Neutrophil (primary cell): ENCODE measurements around the gene CD7.

Source experiments
- H3K27ac ChIP-seq: fragments of 200-600 bp; sonication (generic); 2 replicates; pipeline ENCODE4 v1.5.1; 2016; ENCODE audit warnings: mild to moderate bottlenecking, moderate library complexity
- H3K27me3 ChIP-seq: fragments of 200-600 bp; sonication (generic); 2 replicates; pipeline ENCODE4 v1.6.0; 2016; ENCODE audit warnings: mild to moderate bottlenecking
- H3K36me3 ChIP-seq: fragments of 200-600 bp; sonication (generic); 2 replicates; pipeline ENCODE4 v1.5.1; 2017
- H3K4me1 ChIP-seq, 2 experiments: fragments of 200-600 bp in 1 of 2; sonication (generic) in 1 of 2; 1 replicate in 1 of 2; 2 replicates in 1 of 2; pipeline versions ENCODE4 v1.5.1 to v1.6.1; 2013 to 2016; ENCODE audit warnings: low read depth in 1 of 2, low read length in 1 of 2, mild to moderate bottlenecking in 1 of 2, moderate library complexity in 1 of 2; ENCODE audit not compliant: control insufficient read depth in 1 of 2, insufficient read depth in 1 of 2
- H3K4me3 ChIP-seq, 2 experiments: fragments of 200-600 bp in 1 of 2; sonication (generic) in 1 of 2; 1 replicate in 1 of 2; 2 replicates in 1 of 2; pipeline ENCODE4 v1.5.1; 2013 to 2016; ENCODE audit warnings: low read depth in 1 of 2, low read length in 1 of 2, mild to moderate bottlenecking in 1 of 2, moderate library complexity in 1 of 2
- H3K9me3 ChIP-seq: fragments of 200-600 bp; sonication (generic); 2 replicates; pipeline ENCODE4 v1.5.1; 2016
- TF ChIP-seq, protein P1 (sequence below): fragments of 200-600 bp; sonication (generic); IDR thresholded peaks from 2 replicates; pipeline ENCODE4 v1.5.1; 2016; ENCODE audit warnings: antibody characterized with exemption

The CD7 gene

DNA sequence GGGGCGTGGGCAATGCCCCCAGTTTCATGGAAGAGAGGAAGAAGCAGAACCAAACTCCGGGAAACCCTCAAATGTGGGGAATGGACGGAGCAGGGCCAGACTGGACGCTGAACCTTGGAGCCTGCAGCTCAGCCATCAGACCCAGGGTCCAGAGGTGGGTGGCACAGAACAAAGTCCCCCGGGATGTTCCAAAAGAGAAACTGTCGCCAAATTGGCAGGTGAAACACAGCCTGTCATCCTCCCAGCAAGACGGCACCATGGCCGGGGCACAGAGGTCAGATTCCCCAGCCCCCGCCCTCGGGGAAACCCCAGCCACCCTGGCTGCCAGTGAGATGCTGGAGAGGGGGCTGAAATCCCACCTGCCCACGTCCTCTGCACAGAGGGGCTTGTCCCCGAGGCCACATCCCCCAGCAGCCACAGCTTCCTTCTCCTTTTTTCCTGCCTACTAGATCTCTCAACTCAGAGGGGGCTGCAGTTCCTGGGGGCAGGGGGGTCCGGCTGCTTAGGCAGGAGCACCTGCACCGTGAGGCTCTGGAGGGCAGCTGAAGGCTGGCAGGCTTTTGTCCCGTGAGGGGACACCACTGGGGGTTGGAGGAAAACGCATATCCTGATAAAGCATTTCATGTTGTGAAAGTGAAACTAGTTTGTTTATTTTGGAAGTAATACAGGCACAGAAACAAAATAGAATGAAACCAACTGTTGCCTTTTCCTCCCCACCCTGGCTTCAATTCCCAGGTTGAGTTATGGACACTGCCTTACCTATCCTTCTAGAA, 17.4 kb upstream of the CD7 start:
- Histone ChIP-seq H3K27ac (peak overlapping the region; percentile 89), H3K4me1 (peaks cover 28 to 30% of the 10 kb centered on the region in 2 experiments)
- TF ChIP-seq, protein P1, sequence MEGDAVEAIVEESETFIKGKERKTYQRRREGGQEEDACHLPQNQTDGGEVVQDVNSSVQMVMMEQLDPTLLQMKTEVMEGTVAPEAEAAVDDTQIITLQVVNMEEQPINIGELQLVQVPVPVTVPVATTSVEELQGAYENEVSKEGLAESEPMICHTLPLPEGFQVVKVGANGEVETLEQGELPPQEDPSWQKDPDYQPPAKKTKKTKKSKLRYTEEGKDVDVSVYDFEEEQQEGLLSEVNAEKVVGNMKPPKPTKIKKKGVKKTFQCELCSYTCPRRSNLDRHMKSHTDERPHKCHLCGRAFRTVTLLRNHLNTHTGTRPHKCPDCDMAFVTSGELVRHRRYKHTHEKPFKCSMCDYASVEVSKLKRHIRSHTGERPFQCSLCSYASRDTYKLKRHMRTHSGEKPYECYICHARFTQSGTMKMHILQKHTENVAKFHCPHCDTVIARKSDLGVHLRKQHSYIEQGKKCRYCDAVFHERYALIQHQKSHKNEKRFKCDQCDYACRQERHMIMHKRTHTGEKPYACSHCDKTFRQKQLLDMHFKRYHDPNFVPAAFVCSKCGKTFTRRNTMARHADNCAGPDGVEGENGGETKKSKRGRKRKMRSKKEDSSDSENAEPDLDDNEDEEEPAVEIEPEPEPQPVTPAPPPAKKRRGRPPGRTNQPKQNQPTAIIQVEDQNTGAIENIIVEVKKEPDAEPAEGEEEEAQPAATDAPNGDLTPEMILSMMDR, result peak; percentile 7

DNA sequence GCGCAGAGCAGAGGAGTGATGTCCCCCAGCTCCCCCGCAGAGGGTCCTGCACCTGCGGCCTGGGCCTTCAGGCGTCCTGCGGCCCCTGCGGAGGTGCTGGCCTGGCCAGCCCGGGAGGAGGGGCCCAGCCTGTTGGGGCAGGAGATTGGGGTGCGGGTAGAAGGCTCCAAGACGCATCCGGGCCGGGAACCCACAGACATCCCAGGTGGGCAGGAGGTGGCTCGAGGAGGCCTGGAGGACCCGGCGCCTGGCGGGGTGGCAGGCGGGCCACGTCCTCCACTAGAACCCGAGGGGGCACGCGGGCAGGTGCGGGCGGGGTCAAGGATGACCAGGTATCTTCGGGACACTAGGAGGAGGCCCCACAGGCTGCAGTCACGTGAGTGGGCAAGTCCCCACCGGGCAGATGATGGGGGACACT, 16.8 kb upstream of the CD7 start:
- peaks cover 28 to 30% of the 10 kb centered on the region in 2 experiments for H3K4me1 ChIP-seq
- no peaks in the 10 kb centered on the region for H3K9me3 ChIP-seq
- TF ChIP-seq, protein P1, result no peak
- H3K27ac ChIP-seq, result peak overlapping the region; percentile 89
- peaks cover 66% of the 10 kb centered on the region for H3K27me3 ChIP-seq
- no peaks in the 10 kb centered on the region for H3K36me3 ChIP-seq
- peak overlapping the region; percentile 91 to 99 for H3K4me3 ChIP-seq

More for the DNA sequence above, 17.4 kb upstream of the CD7 start:
- peaks cover 70% of the 10 kb centered on the region for H3K27me3 ChIP-seq
- no peaks in the 10 kb centered on the region for H3K36me3 ChIP-seq
- H3K9me3 ChIP-seq, result no peaks in the 10 kb centered on the region
- peak overlapping the region; percentile 91 to 99 for H3K4me3 ChIP-seq

DNA sequence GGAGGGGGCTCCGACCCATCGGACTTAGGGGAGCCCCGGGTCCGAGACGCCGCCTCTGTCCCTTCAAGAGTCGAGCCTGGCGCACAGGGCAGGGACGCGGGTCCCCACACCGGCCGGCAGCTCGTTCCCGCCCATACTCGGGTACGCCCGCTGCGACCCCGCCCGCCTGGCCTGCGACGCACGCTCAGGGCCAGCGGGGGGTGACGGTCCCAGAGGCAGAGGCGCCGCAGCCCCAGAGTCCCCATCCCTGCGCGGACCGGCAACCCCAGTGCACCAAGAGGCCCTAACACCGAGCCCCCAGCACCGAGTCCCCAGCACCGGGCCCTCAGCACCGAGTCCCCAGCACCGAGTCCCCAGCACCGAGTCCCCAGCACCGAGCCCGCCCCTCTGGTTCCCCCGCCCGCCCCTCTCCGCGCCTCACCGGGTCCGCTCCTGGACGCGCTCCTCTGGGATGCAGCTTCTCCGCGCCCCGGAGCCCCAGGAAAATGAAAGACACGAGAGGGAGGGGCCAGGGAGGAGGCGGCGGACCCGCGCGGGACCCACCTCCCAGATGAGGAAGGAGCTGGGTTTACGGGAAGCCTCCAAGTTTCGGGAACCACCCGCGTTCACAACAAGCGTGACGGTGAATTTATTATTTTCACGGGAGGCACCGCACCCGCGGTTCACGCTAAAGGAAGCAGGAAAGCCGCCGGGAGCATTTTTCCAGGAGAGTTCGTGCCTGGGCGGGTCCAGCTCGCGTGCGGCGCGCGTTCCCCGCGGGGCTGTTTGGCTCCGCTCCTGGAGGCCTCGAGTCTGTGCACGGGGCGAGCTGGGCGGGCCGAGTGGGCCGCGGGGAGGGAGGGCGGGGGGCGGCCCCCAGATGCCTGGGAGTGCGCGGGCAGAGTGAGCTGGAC, 16.1 kb upstream of the CD7 start, which contains the start of gene SECTM1:
Gene SECTM1 (minus strand): TSS at position 488 of the 893 bp plus-strand sequence. CDS start 6,526 bp downstream, outside the sequence.
- peaks cover 59% of the 10 kb centered on the region for H3K27me3 ChIP-seq
- peak within 1 kb of the TSS; percentile 91 to 99 for H3K4me3 ChIP-seq
- TF ChIP-seq, protein P1, result no peak
- H3K9me3 ChIP-seq, result no peaks in the 10 kb centered on the region
- no peaks in the 10 kb centered on the region for H3K36me3 ChIP-seq
- H3K27ac ChIP-seq, result peak within 1 kb of the TSS; percentile 89
- H3K4me1 ChIP-seq, result peaks cover 28 to 30% of the 10 kb centered on the region in 2 experiments

DNA sequence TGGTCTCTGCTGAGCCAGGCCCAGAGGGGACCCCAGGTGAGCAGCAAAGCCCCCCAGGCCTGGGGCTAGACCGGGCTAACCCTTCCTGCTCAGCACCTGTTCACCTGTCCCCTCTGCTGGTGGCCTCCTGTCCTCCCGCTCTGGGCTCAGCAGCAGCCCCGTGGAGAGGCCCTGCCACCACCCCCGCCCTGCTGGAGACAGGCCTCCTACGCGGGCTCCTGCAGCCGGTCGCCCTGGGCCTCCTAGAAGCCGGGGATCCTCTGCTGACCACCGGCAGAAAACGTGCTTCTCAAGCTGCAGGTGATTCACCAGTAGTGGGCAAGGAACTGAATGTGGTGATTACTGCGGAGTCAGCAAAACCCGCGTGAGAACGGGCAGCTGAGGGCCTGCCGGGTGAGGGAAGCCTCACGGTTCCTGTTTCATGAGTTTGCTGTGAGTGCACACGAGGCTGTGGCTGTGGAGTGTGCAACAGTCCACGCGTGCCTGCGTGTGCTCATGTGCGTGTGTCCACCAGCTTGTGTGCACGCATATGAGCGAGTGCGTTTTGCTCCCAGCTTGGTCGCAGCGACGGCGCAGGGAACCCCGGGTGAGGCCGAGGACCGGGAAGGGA, 15.4 kb upstream of the CD7 start:
- peaks cover 53% of the 10 kb centered on the region for H3K27me3 ChIP-seq
- TF ChIP-seq, protein P1, result no peak
- no peaks in the 10 kb centered on the region for H3K9me3 ChIP-seq
- peak overlapping the region; percentile 91 to 99 for H3K4me3 ChIP-seq
- H3K36me3 ChIP-seq, result no peaks in the 10 kb centered on the region
- peaks cover 28 to 30% of the 10 kb centered on the region in 2 experiments for H3K4me1 ChIP-seq
- peak overlapping the region; percentile 89 for H3K27ac ChIP-seq

DNA sequence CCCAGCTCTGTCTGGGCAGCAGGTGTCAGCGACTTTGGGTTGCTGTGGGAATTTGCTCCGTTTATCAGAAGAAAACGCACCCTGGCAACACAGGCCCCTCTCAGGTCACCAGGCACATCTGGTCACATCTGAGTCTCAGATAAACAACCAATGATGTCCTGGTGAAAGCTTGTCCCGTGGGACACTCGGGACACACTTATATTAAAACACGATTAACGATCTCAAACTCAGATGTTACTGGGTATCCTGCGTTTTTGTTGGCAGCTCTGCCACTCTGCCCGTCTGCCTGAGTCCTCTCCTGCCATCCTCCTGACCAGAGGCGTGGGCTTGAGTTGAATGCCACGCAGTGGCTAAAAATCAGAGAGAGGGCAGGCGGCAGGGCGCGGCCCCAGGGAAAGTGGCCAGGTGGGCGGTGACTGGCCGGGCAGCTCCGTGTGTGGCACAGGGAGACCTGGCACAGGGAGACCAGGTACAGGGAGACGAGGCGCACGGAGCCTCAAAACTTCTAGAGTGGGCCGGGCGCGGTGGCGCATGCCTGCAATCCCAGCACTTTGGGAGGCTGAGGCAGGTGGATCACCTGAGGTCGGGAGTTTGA, 14.0 kb upstream of the CD7 start:
- no peak overlapping the region for H3K27ac ChIP-seq
- TF ChIP-seq, protein P1, result no peak
- peaks cover 4% of the 10 kb centered on the region for H3K36me3 ChIP-seq
- peak overlapping the region in 1 of 2 experiments; percentile 99 for H3K4me3 ChIP-seq
- H3K9me3 ChIP-seq, result no peaks in the 10 kb centered on the region
- peaks cover 42% of the 10 kb centered on the region for H3K27me3 ChIP-seq
- peaks cover 28 to 30% of the 10 kb centered on the region in 2 experiments for H3K4me1 ChIP-seq
